Fibroblast of lung (primary cell): ENCODE data around the gene ADCK2. TPM values are rescaled to one million over a fixed set of nuclear protein-coding genes. Genes with fewer than 3 reads are reported as not detected.

Source experiments
- DNase-seq, 2 donors: peaks; one replicate each; pipeline versions ENCODE4 v3.0.0 to v3.0.0-alpha.2; 2010; ENCODE audit warnings: low read depth in 2 of 2
- H2AFZ ChIP-seq: 2 replicates; pipeline ENCODE4 v1.5.1; 2012; ENCODE audit warnings: low read length, control low read depth, inconsistent platforms
- H3K27ac ChIP-seq: 2 replicates; pipeline ENCODE4 v1.5.1; 2011; ENCODE audit warnings: low read length, control low read depth; ENCODE audit not compliant: insufficient read depth
- H3K27me3 ChIP-seq: 2 replicates; pipeline ENCODE4 v1.5.1; 2011; ENCODE audit warnings: mild to moderate bottlenecking, low read length; ENCODE audit not compliant: control insufficient read depth, insufficient read depth
- H3K36me3 ChIP-seq: 2 replicates; pipeline ENCODE4 v1.5.1; 2011; ENCODE audit warnings: low read length; ENCODE audit not compliant: control insufficient read depth, insufficient read depth
- H3K4me1 ChIP-seq: 2 replicates; pipeline ENCODE4 v1.5.1; 2011; ENCODE audit warnings: low read length; ENCODE audit not compliant: control insufficient read depth, insufficient read depth; ENCODE audit errors: extremely low read depth
- H3K4me2 ChIP-seq: 2 replicates; pipeline ENCODE4 v1.5.1; 2011; ENCODE audit warnings: low read length, control low read depth; ENCODE audit not compliant: insufficient read depth; ENCODE audit errors: extremely low read depth
- H3K4me3 ChIP-seq, 4 experiments: fragments of 200-600 bp in 1 of 4; sonication (generic) in 1 of 4; replicated peaks in 1 of 4; 2 replicates each; pipeline ENCODE4 v1.5.1; 2011 to 2016; ENCODE audit warnings: low read length in 4 of 4, low read depth in 3 of 4, mild to moderate bottlenecking in 3 of 4, control low read depth in 2 of 4, inconsistent platforms in 1 of 4, mixed read lengths in 1 of 4; ENCODE audit not compliant: insufficient read depth in 1 of 4; ENCODE audit errors: control extremely low read depth in 1 of 4
- H3K79me2 ChIP-seq: 2 replicates; pipeline ENCODE4 v1.5.1; 2012; ENCODE audit warnings: mild to moderate bottlenecking, low read length, inconsistent platforms; ENCODE audit not compliant: control insufficient read depth, insufficient read depth
- H3K9ac ChIP-seq: 2 replicates; pipeline ENCODE4 v1.5.1; 2011; ENCODE audit warnings: mild to moderate bottlenecking, low read length, control low read depth; ENCODE audit not compliant: insufficient read depth
- H3K9me3 ChIP-seq: 2 replicates; pipeline ENCODE4 v1.5.1; 2012; ENCODE audit warnings: low read depth, low read length; ENCODE audit not compliant: control insufficient read depth, insufficient read depth
- H4K20me1 ChIP-seq: 2 replicates; pipeline ENCODE4 v1.5.1; 2011; ENCODE audit warnings: low read length; ENCODE audit not compliant: control insufficient read depth, insufficient read depth; ENCODE audit errors: extremely low read depth
- EZH2 ChIP-seq: IDR thresholded peaks from 2 replicates; pipeline ENCODE4 v1.5.1; 2012; ENCODE audit warnings: low read length, control low read depth, mild to moderate bottlenecking; ENCODE audit errors: missing control alignments
- polyA plus RNA-seq, 2 donors: library from polyadenylated mRNA; depleted of rRNA in 1 of 2; stranded (reverse) in 1 of 2; unstranded in 1 of 2; fragments of >200 nt; gene quantifications; 2 replicates each; pipeline ENCODE4 v1.2.1, GENCODE V29; 2011 to 2012; ENCODE audit warnings: missing spikeins in 1 of 2
- total RNA-seq: library from RNA; depleted of rRNA; stranded (reverse); fragments of >200 nt; gene quantifications from 2 replicates; pipeline ENCODE4 v1.2.1, GENCODE V29; 2014
- TF ChIP-seq, protein P1 (sequence below), 2 donors: IDR thresholded peaks in 1 of 2; conservative IDR thresholded peaks in 1 of 2; 1 replicate in 1 of 2; 2 replicates in 1 of 2; pipeline ENCODE4 v1.5.1; 2011 to 2012; ENCODE audit warnings: low read length in 2 of 2, control low read depth in 1 of 2, inconsistent platforms in 1 of 2, low read depth in 1 of 2, mild to moderate bottlenecking in 1 of 2

Gene ADCK2
- total and polyA plus RNA-seq, 2 donors (not counting 1 experiment from before 2014, with no cell fraction given), result 7.1 to 37.5 TPM

DNA sequence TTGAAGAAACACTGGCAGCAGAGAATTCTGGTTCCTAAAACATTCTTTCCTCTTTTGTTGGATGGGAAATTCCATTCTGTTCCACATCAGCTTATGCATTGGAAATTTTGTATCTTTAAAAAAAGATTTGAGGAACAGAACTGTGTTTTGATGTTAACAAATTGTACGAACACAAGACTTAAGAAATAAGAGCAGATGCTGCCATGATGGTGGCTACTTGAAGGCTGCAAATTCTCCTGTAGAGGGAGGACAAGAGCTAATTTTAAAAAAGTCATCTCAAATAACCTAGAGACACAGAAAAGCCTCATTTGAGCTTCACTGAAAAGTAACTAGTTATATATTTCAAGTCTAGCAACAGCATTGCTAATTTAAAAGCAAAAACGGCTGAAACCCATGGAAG, 53.5 kb downstream of the ADCK2 start:
- Histone ChIP-seq H3K27ac (no peak overlapping the region), H3K9me3 (no peaks in the 10 kb centered on the region), H3K4me2 (no peak overlapping the region), H3K4me1 (peaks cover 2% of the 10 kb centered on the region), H3K79me2 (no peaks in the 10 kb centered on the region), H4K20me1 (no peaks in the 10 kb centered on the region), H2AFZ (no peak overlapping the region), H3K4me3 (no peak overlapping the region), H3K9ac (no peak overlapping the region), H3K36me3 (peaks cover 5% of the 10 kb centered on the region), H3K27me3 (no peaks in the 10 kb centered on the region)
- DNase-seq, result peak; percentile 14 to 45
- no peak for TF ChIP-seq EZH2
- TF ChIP-seq, protein P1, sequence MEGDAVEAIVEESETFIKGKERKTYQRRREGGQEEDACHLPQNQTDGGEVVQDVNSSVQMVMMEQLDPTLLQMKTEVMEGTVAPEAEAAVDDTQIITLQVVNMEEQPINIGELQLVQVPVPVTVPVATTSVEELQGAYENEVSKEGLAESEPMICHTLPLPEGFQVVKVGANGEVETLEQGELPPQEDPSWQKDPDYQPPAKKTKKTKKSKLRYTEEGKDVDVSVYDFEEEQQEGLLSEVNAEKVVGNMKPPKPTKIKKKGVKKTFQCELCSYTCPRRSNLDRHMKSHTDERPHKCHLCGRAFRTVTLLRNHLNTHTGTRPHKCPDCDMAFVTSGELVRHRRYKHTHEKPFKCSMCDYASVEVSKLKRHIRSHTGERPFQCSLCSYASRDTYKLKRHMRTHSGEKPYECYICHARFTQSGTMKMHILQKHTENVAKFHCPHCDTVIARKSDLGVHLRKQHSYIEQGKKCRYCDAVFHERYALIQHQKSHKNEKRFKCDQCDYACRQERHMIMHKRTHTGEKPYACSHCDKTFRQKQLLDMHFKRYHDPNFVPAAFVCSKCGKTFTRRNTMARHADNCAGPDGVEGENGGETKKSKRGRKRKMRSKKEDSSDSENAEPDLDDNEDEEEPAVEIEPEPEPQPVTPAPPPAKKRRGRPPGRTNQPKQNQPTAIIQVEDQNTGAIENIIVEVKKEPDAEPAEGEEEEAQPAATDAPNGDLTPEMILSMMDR (conservative IDR thresholded peaks at IDR 0.05 in 1 of 2, IDR thresholded peaks at IDR 0.05 in 1 of 2; ENCODE audit: low read depth in 1 of 2, low read length in 2 of 2), result peak; percentile 49 to 56

GRCh38 chr7:140732416-140732815, 59.7 kb downstream of the ADCK2 start:
- no peaks in the 10 kb centered on the region for H3K9me3 ChIP-seq
- H2AFZ ChIP-seq, result no peak overlapping the region
- TF ChIP-seq, protein P1 (conservative IDR thresholded peaks at IDR 0.05 in 1 of 2, IDR thresholded peaks at IDR 0.05 in 1 of 2; ENCODE audit: low read depth in 1 of 2, low read length in 2 of 2), result no peak
- no peak for TF ChIP-seq EZH2
- H3K36me3 ChIP-seq, result no peaks in the 10 kb centered on the region
- no peaks in the 10 kb centered on the region for H4K20me1 ChIP-seq
- no peak for DNase-seq
- no peak overlapping the region for H3K4me2 ChIP-seq
- H3K79me2 ChIP-seq, result no peaks in the 10 kb centered on the region
- no peaks in the 10 kb centered on the region for H3K27me3 ChIP-seq
- H3K4me1 ChIP-seq, result peaks cover 2% of the 10 kb centered on the region
- H3K9ac ChIP-seq, result no peak overlapping the region
- no peak overlapping the region for H3K27ac ChIP-seq
- H3K4me3 ChIP-seq, result no peak overlapping the region

DNA sequence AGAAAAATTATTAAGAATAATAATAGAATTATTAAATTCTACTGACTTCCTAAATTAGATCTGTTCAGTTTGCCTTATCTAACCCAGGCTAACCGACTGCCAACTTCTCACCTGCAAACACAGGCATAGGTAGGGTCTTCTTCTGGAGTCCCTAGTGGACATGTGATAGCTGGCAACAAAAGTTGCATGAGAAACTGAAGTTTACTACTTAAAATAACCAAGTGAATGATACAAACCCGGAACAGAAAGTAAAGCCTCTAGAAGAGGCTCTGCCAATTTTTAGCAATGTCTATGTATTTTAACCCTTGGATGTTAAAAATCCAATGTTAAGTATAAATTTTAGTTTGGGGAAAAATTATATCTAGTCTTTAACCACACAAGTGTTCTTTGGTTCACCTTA, 61.4 kb downstream of the ADCK2 start:
- no peak overlapping the region for H3K4me2 ChIP-seq
- no peaks in the 10 kb centered on the region for H4K20me1 ChIP-seq
- no peak overlapping the region for H3K9ac ChIP-seq
- no peak for DNase-seq
- no peaks in the 10 kb centered on the region for H3K4me1 ChIP-seq
- H2AFZ ChIP-seq, result no peak overlapping the region
- no peaks in the 10 kb centered on the region for H3K27me3 ChIP-seq
- H3K79me2 ChIP-seq, result no peaks in the 10 kb centered on the region
- TF ChIP-seq, protein P1 (conservative IDR thresholded peaks at IDR 0.05 in 1 of 2, IDR thresholded peaks at IDR 0.05 in 1 of 2; ENCODE audit: low read depth in 1 of 2, low read length in 2 of 2), result no peak
- TF ChIP-seq EZH2, result no peak
- no peak overlapping the region for H3K4me3 ChIP-seq
- H3K27ac ChIP-seq, result no peak overlapping the region
- no peaks in the 10 kb centered on the region for H3K9me3 ChIP-seq
- no peaks in the 10 kb centered on the region for H3K36me3 ChIP-seq
